Pancreas (tissue), 10 donors: ENCODE results near the gene AP2S1. TPM values are rescaled to one million over a fixed set of nuclear protein-coding genes. Genes with fewer than 3 reads are reported as not detected.

Experiments used
- ATAC-seq, 4 donors: fragments of 200-7000 bp; cut with Tn5 transposase; one replicate each; pipeline versions ENCODE4 v1.8.0 to v1.9.1; 2020; ENCODE audit warnings: mild to moderate bottlenecking in 4 of 4, moderate library complexity in 4 of 4
- DNase-seq, 6 donors: peaks; one replicate each; pipeline ENCODE4 v3.0.0-alpha.2; 2020
- FAIRE-seq: peaks from 2 replicates; lab custom pipeline; 2012; peaks lifted over from hg19 to GRCh38; lab: Jason Lieb, UNC
- H3K27ac ChIP-seq, 4 donors: fragments of 200-600 bp; sonication (generic); 1 replicate in 3 of 4; 2 replicates in 1 of 4; pipeline versions ENCODE4 v1.5.0 to v1.8.0; 2020
- H3K27me3 ChIP-seq, 4 donors: fragments of 200-600 bp; one replicate each; pipeline ENCODE4 v1.8.0; 2021
- H3K36me3 ChIP-seq, 3 donors: fragments of 200-600 bp; sonication (generic) in 1 of 3; one replicate each; pipeline versions ENCODE4 v1.5.0 to v1.8.0; 2020 to 2021
- H3K4me1 ChIP-seq, 3 donors: fragments of 200-600 bp; one replicate each; pipeline ENCODE4 v1.8.0; 2021
- H3K4me3 ChIP-seq, 4 donors: fragments of 200-600 bp; sonication (generic) in 2 of 4; one replicate each; pipeline versions ENCODE4 v1.5.0 to v1.8.0; 2020 to 2021
- H3K9me3 ChIP-seq, 4 donors: fragments of 200-600 bp; one replicate each; pipeline ENCODE4 v1.8.0; 2021
- WGBS, 2 donors: extraction: QIAGEN DNeasy Blood & Tissue Kit; methylation state at CpG; one replicate each; pipeline ENCODE4 v1.1.7; 2013; 5-methylcytosine and 5-hydroxymethylcytosine counted together
- intact Hi-C, 3 donors: fragments of 100-400 bp; cut with DNase I; formaldehyde crosslinking; loops; one replicate each; pipeline versions ENCODE4 v1.11.1 to v1.14.2; 2022
- polyA plus RNA-seq, 2 donors: library from polyadenylated mRNA; stranded (reverse); fragments of 200-250 nt; gene quantifications; one replicate each; pipeline ENCODE4 v1.2.3, GENCODE V29; 2013
- total RNA-seq, 6 donors: library from RNA; stranded (reverse); fragmentation: NEBNext Ultra II Directional in 4 of 6; extraction: Animal tissue kit (Norgen Biotek cat#: 25700) in 4 of 6; gene quantifications; one replicate each; pipeline versions ENCODE4 v1.2.1 to v1.2.4, GENCODE V29; 2021 to 2023
- TF ChIP-seq, protein P1 (sequence below), 4 donors: fragments of 200-600 bp; sonication (generic) in 3 of 4; IDR thresholded peaks; one replicate each; pipeline versions ENCODE4 v1.5.0 to v1.8.0; 2021; ENCODE audit warnings: antibody characterized with exemption in 4 of 4
- donor health status: healthy with polysubstance abuse.
- donor health status: DM: no; HTN: no; CAD: no; lungs with moderate emphysema.
- donor health status: DM: no; HTN: no; CAD: no.
- donor health status: control.
- donor health status: control.
- donor health status: Bipolar disorder and iron deficiency.
- donor health status: DM: yes; HTN: yes; CAD: no.
- donor health status: DM: no; HTN: no; CAD: no.
- donor health status: DM: no; HTN: no; CAD: no.
- donor health status: DM: yes; HTN: yes; CAD: no.

The AP2S1 gene
- total RNA-seq (10 to 100 TPM; 34.5 to 50.9 (median 39.3) TPM), polyA plus RNA-seq (10 to 100 TPM; 46.4 to 48.2 TPM)

- ATAC-seq (peak; percentile 94 to 97 (median 96)), FAIRE-seq (peak; percentile 96), DNase-seq (peak; percentile 86 to 96 (median 94))
- Histone ChIP-seq H3K4me1 (peaks cover 0 to 5% (median 0%) of the 10 kb centered on the region in 3 donors), H3K36me3 (no peaks in the 10 kb centered on the region), H3K9me3 (no peaks in the 10 kb centered on the region), H3K27me3 (no peaks in the 10 kb centered on the region), H3K4me3 (peak within 1 kb of the TSS; percentile 33 to 86 (median 64)), H3K27ac (peak within 1 kb of the TSS in 3 of 4 donors; percentile 27 to 68 (median 63))
- intact Hi-C loops = no loop called here
- 0 to 1% methylated on average over 53 of the region's 53 CpGs for WGBS, 2 donors
- TF ChIP-seq, protein P1, sequence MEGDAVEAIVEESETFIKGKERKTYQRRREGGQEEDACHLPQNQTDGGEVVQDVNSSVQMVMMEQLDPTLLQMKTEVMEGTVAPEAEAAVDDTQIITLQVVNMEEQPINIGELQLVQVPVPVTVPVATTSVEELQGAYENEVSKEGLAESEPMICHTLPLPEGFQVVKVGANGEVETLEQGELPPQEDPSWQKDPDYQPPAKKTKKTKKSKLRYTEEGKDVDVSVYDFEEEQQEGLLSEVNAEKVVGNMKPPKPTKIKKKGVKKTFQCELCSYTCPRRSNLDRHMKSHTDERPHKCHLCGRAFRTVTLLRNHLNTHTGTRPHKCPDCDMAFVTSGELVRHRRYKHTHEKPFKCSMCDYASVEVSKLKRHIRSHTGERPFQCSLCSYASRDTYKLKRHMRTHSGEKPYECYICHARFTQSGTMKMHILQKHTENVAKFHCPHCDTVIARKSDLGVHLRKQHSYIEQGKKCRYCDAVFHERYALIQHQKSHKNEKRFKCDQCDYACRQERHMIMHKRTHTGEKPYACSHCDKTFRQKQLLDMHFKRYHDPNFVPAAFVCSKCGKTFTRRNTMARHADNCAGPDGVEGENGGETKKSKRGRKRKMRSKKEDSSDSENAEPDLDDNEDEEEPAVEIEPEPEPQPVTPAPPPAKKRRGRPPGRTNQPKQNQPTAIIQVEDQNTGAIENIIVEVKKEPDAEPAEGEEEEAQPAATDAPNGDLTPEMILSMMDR (IDR thresholded peaks at IDR 0.05) = no peak
Observed at GRCh38 chr19:46850228-46851203, at the start of gene AP2S1. AP2S1 (minus strand) TSS chr19:46850846; CDS start chr19:46850766, 80 bp downstream.

DNA sequence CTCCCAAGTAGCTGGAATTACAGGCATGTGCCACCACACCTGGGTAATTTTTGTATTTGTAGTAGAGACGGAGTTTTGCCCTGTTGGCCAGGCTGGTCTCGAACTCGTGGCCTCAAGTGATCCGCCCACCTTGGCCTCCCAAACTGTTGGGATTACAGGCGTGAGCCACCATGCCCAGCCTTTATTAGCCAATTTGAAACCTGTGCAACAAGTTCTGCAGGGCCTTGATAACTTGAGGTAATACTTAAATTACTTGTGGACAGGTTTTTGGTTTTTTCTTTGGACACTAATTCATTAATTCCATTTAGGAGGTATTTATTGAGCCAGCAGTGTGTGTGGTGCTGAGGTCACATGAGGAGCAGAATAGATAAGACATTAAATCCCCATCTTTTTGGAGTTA is 49.7 kb upstream of the AP2S1 start:
- FAIRE-seq (no peak), DNase-seq (no peak), ATAC-seq (no peak)
- Histone ChIP-seq H3K27ac (no peak overlapping the region), H3K4me1 (peaks cover 18 to 25% (median 19%) of the 10 kb centered on the region in 3 donors), H3K27me3 (no peaks in the 10 kb centered on the region), H3K36me3 (no peaks in the 10 kb centered on the region), H3K4me3 (no peak overlapping the region), H3K9me3 (no peaks in the 10 kb centered on the region)
- 94 to 96% methylated on average over 5 of the region's 5 CpGs for WGBS, 2 donors
- TF ChIP-seq, protein P1 (IDR thresholded peaks at IDR 0.05) = no peak
- intact Hi-C loops = no loop called here

DNA sequence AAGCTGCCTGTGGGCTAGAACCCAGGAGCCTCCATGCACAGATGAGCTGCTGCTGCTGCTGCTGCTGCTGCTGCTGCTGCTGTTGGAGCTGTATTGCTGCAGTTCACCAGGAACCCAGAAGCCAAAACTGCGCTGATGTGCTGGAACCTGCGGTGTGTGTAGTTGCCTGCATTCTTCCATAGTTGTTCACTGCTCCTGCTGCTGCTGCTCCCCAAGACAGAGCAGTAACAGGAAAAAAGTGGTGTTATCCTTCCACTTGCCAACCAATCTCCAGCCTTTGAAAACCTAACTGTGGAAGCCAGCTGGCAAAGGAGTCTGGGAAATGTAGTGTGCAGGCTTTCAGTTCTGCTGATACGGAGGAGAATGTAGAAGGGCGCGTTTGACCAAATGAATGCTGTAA is 48.1 kb upstream of the AP2S1 start:
- H3K4me3 ChIP-seq = no peak overlapping the region
- peak in 2 of 4 donors; percentile 12 to 21 for ATAC-seq
- no peaks in the 10 kb centered on the region for H3K9me3 ChIP-seq
- TF ChIP-seq, protein P1 (IDR thresholded peaks at IDR 0.05) = no peak
- H3K27me3 ChIP-seq = no peaks in the 10 kb centered on the region
- FAIRE-seq = no peak
- no peaks in the 10 kb centered on the region for H3K36me3 ChIP-seq
- WGBS, 2 donors = 87 to 89% methylated on average over 5 of the region's 5 CpGs
- peaks cover 15 to 28% (median 17%) of the 10 kb centered on the region in 3 donors for H3K4me1 ChIP-seq
- intact Hi-C loops = no loop called here
- no peak for DNase-seq
- H3K27ac ChIP-seq = no peak overlapping the region

- Histone ChIP-seq H3K27ac (no peak overlapping the region), H3K9me3 (no peaks in the 10 kb centered on the region), H3K36me3 (no peaks in the 10 kb centered on the region), H3K4me1 (peaks cover under 1 to 11% (median under 1%) of the 10 kb centered on the region in 3 donors), H3K4me3 (no peak overlapping the region), H3K27me3 (no peaks in the 10 kb centered on the region)
- FAIRE-seq (no peak), DNase-seq (peak in 1 of 6 donors; percentile 12), ATAC-seq (peak in 3 of 4 donors; percentile 41 to 67 (median 46))
- intact Hi-C loops = no loop called here
- 67 to 76% methylated on average over 10 of the region's 10 CpGs for WGBS, 2 donors
- TF ChIP-seq, protein P1 (IDR thresholded peaks at IDR 0.05) = no peak
Observed at GRCh38 chr19:46896076-46896794, 45.6 kb upstream of the AP2S1 start.
